HFFc6 (cell line): Measurements from ENCODE around the gene NES. TPM values are rescaled to one million over a fixed set of nuclear protein-coding genes. Genes with fewer than 3 reads are reported as not detected.
A peak's percentile ranks its signal among the peaks of the same experiment; 100 is the strongest.

Source experiments
- DNase-seq: peaks from one replicate; pipeline ENCODE4 v3.0.0-alpha.2; 2018
- H3K27ac Mint-ChIP-seq: 2 replicates; pipeline ENCODE4 v1.8.0; 2020; ENCODE audit warnings: mild to moderate bottlenecking, mixed read lengths
- H3K27me3 Mint-ChIP-seq: 2 replicates; pipeline ENCODE4 v1.8.0; 2021; ENCODE audit warnings: mild to moderate bottlenecking, moderate library complexity, mixed read lengths; ENCODE audit not compliant: insufficient read depth
- H3K36me3 Mint-ChIP-seq: 2 replicates; pipeline ENCODE4 v1.8.0; 2021; ENCODE audit warnings: low read depth, mixed read lengths
- H3K4me1 Mint-ChIP-seq: 2 replicates; pipeline ENCODE4 v1.8.0; 2020; ENCODE audit warnings: low read depth, mixed read lengths
- H3K4me3 Mint-ChIP-seq: 2 replicates; pipeline ENCODE4 v1.8.0; 2020; ENCODE audit warnings: mild to moderate bottlenecking, moderate library complexity, mixed read lengths
- H3K9me3 Mint-ChIP-seq: 2 replicates; pipeline ENCODE4 v1.8.0; 2020; ENCODE audit warnings: mild to moderate bottlenecking, mixed read lengths
- CTCF ChIP-seq: fragments of 200-600 bp; sonication (generic); IDR thresholded peaks from 2 replicates; pipeline ENCODE4 v1.5.0; 2021; ENCODE audit warnings: antibody characterized with exemption, mild to moderate bottlenecking
- total RNA-seq, 6 experiments: library from RNA; stranded (reverse); fragmentation: NEBNext Ultra II Directional; extraction: Animal tissue kit (Norgen Biotek cat#: 25700); gene quantifications; 2 replicates in 1 of 6; 3 replicates in 5 of 6; pipeline ENCODE4 v1.2.3, GENCODE V29; 2021

NES gene
- total RNA-seq, 6 experiments from 2014 or later: 106 to 126 (median 116) TPM

- peak overlapping the region; percentile 46 for H3K27ac Mint-ChIP-seq
- DNase-seq: no peak
- H3K36me3 Mint-ChIP-seq: no peaks in the 10 kb centered on the region
- no peak for TF ChIP-seq CTCF
- H3K4me1 Mint-ChIP-seq: peaks cover 82% of the 10 kb centered on the region
- H3K4me3 Mint-ChIP-seq: no peak overlapping the region
- no peaks in the 10 kb centered on the region for H3K9me3 Mint-ChIP-seq
- peaks cover 1% of the 10 kb centered on the region for H3K27me3 Mint-ChIP-seq
Measured at GRCh38 chr1:156665539-156665938, 11.7 kb downstream of the NES start.

GRCh38 chr1:156664767-156665411 is 12.3 kb downstream of the NES start:
- H3K27me3 Mint-ChIP-seq: peaks cover 1% of the 10 kb centered on the region
- no peak for DNase-seq
- H3K4me3 Mint-ChIP-seq: peak overlapping the region; percentile 53
- H3K36me3 Mint-ChIP-seq: no peaks in the 10 kb centered on the region
- H3K4me1 Mint-ChIP-seq: peaks cover 89% of the 10 kb centered on the region
- H3K9me3 Mint-ChIP-seq: no peaks in the 10 kb centered on the region
- peak overlapping the region; percentile 98 for H3K27ac Mint-ChIP-seq
- no peak for TF ChIP-seq CTCF

- Mint-ChIP-seq H3K4me3 (peak overlapping the region; percentile 53), H3K9me3 (no peaks in the 10 kb centered on the region), H3K4me1 (peaks cover 91% of the 10 kb centered on the region), H3K27ac (peak overlapping the region; percentile 98), H3K27me3 (peaks cover 6% of the 10 kb centered on the region), H3K36me3 (no peaks in the 10 kb centered on the region)
- DNase-seq: peak; percentile 36
- TF ChIP-seq CTCF: no peak
Measured at GRCh38 chr1:156664046-156664766, 13.0 kb downstream of the NES start.

- TF ChIP-seq CTCF: no peak
- Mint-ChIP-seq H3K36me3 (no peaks in the 10 kb centered on the region), H3K4me1 (peaks cover 88% of the 10 kb centered on the region), H3K27ac (peak overlapping the region; percentile 98), H3K4me3 (peak overlapping the region; percentile 31; the same call in 1 of the 2 replicates), H3K9me3 (no peaks in the 10 kb centered on the region), H3K27me3 (peaks cover 6% of the 10 kb centered on the region)
- DNase-seq: no peak
Measured at GRCh38 chr1:156663178-156663577, 14.0 kb downstream of the NES start.

GRCh38 chr1:156662800-156663055 is 14.5 kb downstream of the NES start:
- no peak for DNase-seq
- Mint-ChIP-seq H3K27ac (peak overlapping the region; percentile 98), H3K36me3 (no peaks in the 10 kb centered on the region), H3K27me3 (peaks cover 5% of the 10 kb centered on the region; the same call in 1 of the 2 replicates), H3K4me1 (peaks cover 84% of the 10 kb centered on the region), H3K4me3 (no peak overlapping the region), H3K9me3 (no peaks in the 10 kb centered on the region)
- no peak for TF ChIP-seq CTCF
